IMR-90 (cell line): ENCODE data around the gene TLK2. TPM values are rescaled to one million over a fixed set of nuclear protein-coding genes. Genes with fewer than 3 reads are reported as not detected.

Experiments
- ATAC-seq: fragments of 200-7000 bp; cut with Tn5 transposase; 2 replicates; pipeline ENCODE4 v1.9.1; 2020; ENCODE audit warnings: low read depth, mild to moderate bottlenecking, moderate library complexity
- BruUV-seq: library from RNA; stranded (reverse); fragments of 400-500 nt; replicated peaks from 2 replicates; lab custom pipeline; 2021; lab: Mats Ljungman, UMichigan
- CTCF ChIA-PET: fragments of 300-600 bp; formaldehyde crosslinking; extraction: SDS; loops from one replicate; lab custom pipeline; 2021; ENCODE audit warnings: antibody characterized with exemption; lab: Yijun Ruan, JAX
- POLR2A ChIA-PET: fragments of 300-600 bp; sonication (Branson Sonifier 250); formaldehyde crosslinking; loops from one replicate; lab custom pipeline; 2022; ENCODE audit warnings: antibody characterized with exemption; ENCODE audit not compliant: unreplicated experiment; lab: Charles Lee
- DNase-seq: peaks from one replicate; pipeline ENCODE4 v3.0.0; 2013
- H2AFZ ChIP-seq: replicated peaks from 2 replicates; pipeline ENCODE3; 2013; ENCODE audit warnings: low read length, mild to moderate bottlenecking; ENCODE audit not compliant: poor library complexity
- H2AK5ac ChIP-seq: 2 replicates; pipeline ENCODE4 v1.6.1; 2013; ENCODE audit warnings: low read depth, low read length, inconsistent platforms
- H2AK9ac ChIP-seq: replicated peaks from 2 replicates; pipeline ENCODE3; 2013; ENCODE audit warnings: mild to moderate bottlenecking, low read depth, low read length, moderate library complexity; ENCODE audit not compliant: poor library complexity
- H2BK120ac ChIP-seq: 2 replicates; pipeline ENCODE4 v1.6.1; 2013; ENCODE audit warnings: low read depth, low read length, inconsistent platforms
- H2BK15ac ChIP-seq: 3 replicates; pipeline ENCODE4 v1.6.1; 2013; ENCODE audit warnings: low read depth, low read length, inconsistent platforms
- H2BK20ac ChIP-seq: 2 replicates; pipeline ENCODE4 v1.6.1; 2013; ENCODE audit warnings: low read depth, mild to moderate bottlenecking, inconsistent platforms, low read length, moderate library complexity
- H2BK5ac ChIP-seq: 2 replicates; pipeline ENCODE4 v1.6.1; 2013; ENCODE audit warnings: mild to moderate bottlenecking, low read depth, low read length, inconsistent platforms; ENCODE audit not compliant: poor library complexity, severe bottlenecking
- H3K14ac ChIP-seq: replicated peaks from 2 replicates; pipeline ENCODE4 v1.6.1; 2013; ENCODE audit warnings: low read depth, low read length, inconsistent platforms
- H3K18ac ChIP-seq: 2 replicates; pipeline ENCODE4 v1.6.1; 2013; ENCODE audit warnings: low read depth, low read length, control low read depth
- H3K23ac ChIP-seq: 2 replicates; pipeline ENCODE4 v1.6.1; 2013; ENCODE audit warnings: low read depth, low read length, inconsistent platforms
- H3K27ac ChIP-seq: 2 replicates; pipeline ENCODE4 v1.5.1; 2013; ENCODE audit warnings: mild to moderate bottlenecking, control low read depth, low read length; ENCODE audit not compliant: insufficient read depth
- H3K27me3 ChIP-seq: 2 replicates; pipeline ENCODE4 v1.6.1; 2013; ENCODE audit warnings: low read length; ENCODE audit not compliant: control insufficient read depth, insufficient read depth
- H3K36me3 ChIP-seq: 2 replicates; pipeline ENCODE4 v1.6.1; 2013; ENCODE audit warnings: low read length, mixed read lengths; ENCODE audit not compliant: control insufficient read depth, insufficient read depth
- H3K4ac ChIP-seq: 2 replicates; pipeline ENCODE4 v1.6.1; 2013; ENCODE audit warnings: low read depth, low read length, inconsistent platforms
- H3K4me1 ChIP-seq: 2 replicates; pipeline ENCODE4 v1.6.1; 2013; ENCODE audit warnings: low read length, mixed read lengths; ENCODE audit not compliant: control insufficient read depth, insufficient read depth
- H3K4me2 ChIP-seq: 2 replicates; pipeline ENCODE4 v1.6.1; 2013; ENCODE audit warnings: low read depth, mild to moderate bottlenecking, control low read depth, low read length, moderate library complexity
- H3K4me3 ChIP-seq: 2 replicates; pipeline ENCODE4 v1.5.1; 2013; ENCODE audit warnings: low read depth, mild to moderate bottlenecking, control low read depth, low read length, moderate library complexity; ENCODE audit not compliant: insufficient read depth
- H3K56ac ChIP-seq: 2 replicates; pipeline ENCODE4 v1.6.1; 2013; ENCODE audit warnings: low read length, inconsistent platforms; ENCODE audit not compliant: insufficient read depth; ENCODE audit errors: extremely low read depth
- H3K79me1 ChIP-seq, 2 experiments: 2 replicates each; pipeline ENCODE4 v1.6.1; 2013; ENCODE audit warnings: low read length in 2 of 2, inconsistent platforms in 1 of 2, low read depth in 1 of 2
- H3K9ac ChIP-seq: 2 replicates; pipeline ENCODE4 v1.6.1; 2013; ENCODE audit warnings: low read depth, low read length, control low read depth
- H3K9me1 ChIP-seq: 2 replicates; pipeline ENCODE4 v1.6.1; 2013; ENCODE audit warnings: low read length, inconsistent platforms; ENCODE audit not compliant: insufficient read depth
- H3K9me3 ChIP-seq: 2 replicates; pipeline ENCODE4 v1.6.1; 2013; ENCODE audit warnings: low read length; ENCODE audit not compliant: control insufficient read depth, insufficient read depth
- H4K20me1 ChIP-seq: 2 replicates; pipeline ENCODE4 v1.6.1; 2013; ENCODE audit warnings: low read length, inconsistent platforms; ENCODE audit not compliant: insufficient read depth
- H4K5ac ChIP-seq: 2 replicates; pipeline ENCODE4 v1.6.1; 2013; ENCODE audit warnings: mild to moderate bottlenecking, low read depth, low read length, control low read depth
- H4K8ac ChIP-seq, 2 experiments: 2 replicates each; pipeline ENCODE4 v1.6.1; 2013; ENCODE audit warnings: low read depth in 2 of 2, low read length in 2 of 2, control low read depth in 1 of 2, inconsistent platforms in 1 of 2
- H4K91ac ChIP-seq: 2 replicates; pipeline ENCODE4 v1.6.1; 2013; ENCODE audit warnings: low read depth, low read length, inconsistent platforms; ENCODE audit not compliant: insufficient read depth
- MAZ ChIP-seq: IDR thresholded peaks from 2 replicates; pipeline ENCODE4 v1.6.1; 2012; ENCODE audit warnings: low read depth, mild to moderate bottlenecking, low read length, improper control_type of control experiment, moderate library complexity, borderline replicate concordance
- WGBS, 2 experiments: methylation state at CpG; one replicate each; pipeline versions ENCODE4 v1.1.5 to v1.1.7; 2013; ENCODE audit warnings: missing lambda C conversion rate in 2 of 2; ENCODE audit not compliant: insufficient read length in 1 of 2; ENCODE audit errors: extremely low coverage in 2 of 2; 5-methylcytosine and 5-hydroxymethylcytosine counted together
- dilution Hi-C: fragments of 300-500 bp; cut with HindIII; formaldehyde crosslinking; loops from one replicate; pipeline ENCODE4 v1.14.3; 2018; ENCODE audit warnings: low sequenced_read_pairs; ENCODE audit not compliant: unreplicated experiment
- in situ Hi-C: fragments of 300-500 bp; cut with MboI; formaldehyde crosslinking; loops from 3 replicates; pipeline ENCODE4 v1.14.3; 2019; ENCODE audit warnings: low sequenced_read_pairs, inconsistent platforms, mixed read lengths
- intact Hi-C: fragments of 100-400 bp; cut with micrococcal nuclease; formaldehyde crosslinking; loops from 2 replicates; pipeline ENCODE4 v1.10.0; 2022
- polyA plus RNA-seq, 3 experiments: library from polyadenylated mRNA; depleted of rRNA; stranded (reverse); fragments of >200 nt; gene quantifications; 2 replicates each; pipeline ENCODE4 v1.2.3, GENCODE V29; 2012; ENCODE audit warnings: low replicate concordance in 1 of 3
- total RNA-seq: library from RNA; depleted of rRNA; stranded (reverse); fragments of >200 nt; gene quantifications from 2 replicates; pipeline ENCODE4 v1.2.3, GENCODE V29; 2012

The TLK2 gene
- total and polyA plus RNA-seq, 2 of the 4 experiments (the other 2 are of a cell fraction), result 35.7 to 39.4 TPM

DNA sequence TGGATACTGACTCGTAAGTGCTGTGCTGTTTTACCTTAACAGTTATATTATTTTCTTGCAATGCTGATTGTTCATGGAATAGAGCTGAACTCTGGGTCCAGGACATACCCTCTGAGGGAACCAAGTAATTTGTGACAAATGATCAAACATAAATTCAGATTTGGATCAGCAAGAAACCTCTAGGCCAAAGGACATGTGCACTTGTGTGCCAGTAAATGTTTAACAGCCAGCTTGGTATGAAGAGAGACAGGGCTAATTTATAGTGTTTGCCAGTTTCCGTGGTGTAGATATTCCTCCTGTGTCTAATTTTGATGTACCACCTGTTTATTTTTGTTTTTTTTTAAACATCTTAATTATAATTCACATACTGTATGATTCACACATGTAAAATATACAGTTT, 118.0 kb downstream of the TLK2 start:
- no TSS peak for BruUV-seq

More for the DNA sequence above, 118.0 kb downstream of the TLK2 start:
- ATAC-seq (no peak), DNase-seq (no peak)
- Histone ChIP-seq H2BK5ac (no peak overlapping the region), H3K14ac (no peak overlapping the region), H3K4ac (no peak overlapping the region), H4K5ac (no peak overlapping the region), H3K4me1 (peaks cover 7% of the 10 kb centered on the region), H3K9me3 (no peaks in the 10 kb centered on the region), H3K79me1 (peaks cover 34% of the 10 kb centered on the region in 2 experiments), H3K9ac (no peak overlapping the region), H2AK9ac (no peak overlapping the region), H3K4me2 (no peak overlapping the region), H3K9me1 (peaks cover 14% of the 10 kb centered on the region), H4K91ac (no peak overlapping the region), H3K27me3 (no peaks in the 10 kb centered on the region), H2BK120ac (no peak overlapping the region), H3K56ac (no peak overlapping the region), H4K20me1 (peaks cover 11% of the 10 kb centered on the region), H4K8ac (no peak overlapping the region), H3K18ac (no peak overlapping the region), H2AK5ac (no peak overlapping the region), H3K4me3 (no peak overlapping the region), H3K23ac (no peak overlapping the region), H3K27ac (no peak overlapping the region), H2BK15ac (no peak overlapping the region), H2AFZ (no peak overlapping the region), H3K36me3 (peaks cover 32% of the 10 kb centered on the region), H2BK20ac (no peak overlapping the region)
- no peak for TF ChIP-seq MAZ
- in situ Hi-C loops, result no loop called here
- ChIA-PET POLR2A (no interaction called here), CTCF (interaction anchor here (0.8 kb wide), 1 partner anchor 1125 kb away, joined by 3 read pairs; no protein-coding TSS in a partner anchor)
- dilution Hi-C loops, result no loop called here
- no CpG with 5 or more reads among the region's 2 CpGs for WGBS, 2 experiments
- intact Hi-C loops, result no loop called here
